ENCODE results near the gene DUSP6. TPM values are rescaled to one million over a fixed set of nuclear protein-coding genes. Genes with fewer than 3 reads are reported as not detected.

Gene DUSP6
- total and polyA plus RNA-seq, 2 donors (not counting 1 experiment from before 2014, with no cell fraction given) = 3.2 to 42.2 TPM

GRCh38 chr12:89306827-89307473 lies 45.4 kb downstream of the DUSP6 start:
- Histone ChIP-seq H3K4me2 (replicated peaks; ENCODE audit: low read depth, low read length, poor library complexity, severe bottlenecking) (no peak overlapping the region), H3K27ac (ENCODE audit: low read length in 2 of 2) (no peak overlapping the region), H4K20me1 (ENCODE audit: control insufficient read depth, insufficient read depth, low read length, poor library complexity, severe bottlenecking) (no peaks in the 10 kb centered on the region), H3K79me2 (ENCODE audit: control insufficient read depth, insufficient read depth, low read length) (no peaks in the 10 kb centered on the region), H3K4me1 (ENCODE audit: control insufficient read depth in 2 of 2, insufficient read depth in 2 of 2, low read length in 2 of 2) (no peaks in the 10 kb centered on the region), H3K4me3 (ENCODE audit: control extremely low read depth in 1 of 5, extremely low read depth in 1 of 5, insufficient read depth in 1 of 5, low read depth in 2 of 5, low read length in 4 of 5) (no peak overlapping the region), H3K9ac (ENCODE audit: low read length) (no peak overlapping the region), H2AFZ (ENCODE audit: insufficient read depth, low read depth, low read length, poor library complexity, severe bottlenecking) (no peak overlapping the region), H3K27me3 (replicated peaks in 1 of 4; ENCODE audit: control extremely low read depth in 1 of 4, control insufficient read depth in 3 of 4, insufficient read depth in 4 of 4, low read length in 3 of 4) (no peaks in the 10 kb centered on the region), H3K36me3 (replicated peaks in 1 of 2; ENCODE audit: control extremely low read depth in 1 of 2, control insufficient read depth in 1 of 2, extremely low read depth in 1 of 2, insufficient read depth in 2 of 2, low read length in 1 of 2) (no peaks in the 10 kb centered on the region), H3K9me3 (ENCODE audit: control extremely low read depth in 1 of 3, control insufficient read depth in 2 of 3, insufficient read depth in 1 of 3, low read length in 2 of 3) (no peaks in the 10 kb centered on the region)
- TF ChIP-seq EZH2 (IDR thresholded peaks at IDR 0.05; ENCODE audit: borderline replicate concordance, insufficient read depth, low read depth, low read length, poor library complexity, severe bottlenecking) (no peak), CTCF (IDR thresholded peaks at IDR 0.05) (no peak)
- ChIA-PET CTCF (no interaction called here), POLR2A (no interaction called here)
- WGBS (ENCODE audit: insufficient coverage) = 71% methylated on average over 3 of the region's 5 CpGs
- Mint-ChIP-seq H3K4me3 (no peak overlapping the region), H3K9me3 (ENCODE audit: insufficient read depth) (no peaks in the 10 kb centered on the region), H3K4me1 (peaks cover 1% of the 10 kb centered on the region), H3K27ac (no peak overlapping the region), H3K27me3 (peaks cover 5% of the 10 kb centered on the region)
- DNase-seq (no peak), ATAC-seq (ENCODE audit: low read depth) (no peak)
- intact Hi-C loops (cut with micrococcal nuclease) = no loop called here

- H3K79me2 ChIP-seq (ENCODE audit: control insufficient read depth, insufficient read depth, low read length) = no peaks in the 10 kb centered on the region
- no peaks in the 10 kb centered on the region for H4K20me1 ChIP-seq (ENCODE audit: control insufficient read depth, insufficient read depth, low read length, poor library complexity, severe bottlenecking)
- H3K4me3 ChIP-seq (ENCODE audit: control extremely low read depth in 1 of 5, extremely low read depth in 1 of 5, insufficient read depth in 1 of 5, low read depth in 2 of 5, low read length in 4 of 5) = no peak overlapping the region
- no peak for TF ChIP-seq EZH2 (IDR thresholded peaks at IDR 0.05; ENCODE audit: borderline replicate concordance, insufficient read depth, low read depth, low read length, poor library complexity, severe bottlenecking)
- no peak for TF ChIP-seq CTCF (IDR thresholded peaks at IDR 0.05)
- H3K27me3 ChIP-seq (replicated peaks in 1 of 4; ENCODE audit: control extremely low read depth in 1 of 4, control insufficient read depth in 3 of 4, insufficient read depth in 4 of 4, low read length in 3 of 4) = no peaks in the 10 kb centered on the region
- ChIA-PET CTCF (no interaction called here), POLR2A (no interaction called here)
- H3K4me1 ChIP-seq (ENCODE audit: control insufficient read depth in 2 of 2, insufficient read depth in 2 of 2, low read length in 2 of 2) = no peaks in the 10 kb centered on the region
- Mint-ChIP-seq H3K27me3 (peaks cover 5% of the 10 kb centered on the region), H3K27ac (no peak overlapping the region), H3K4me1 (peaks cover 1% of the 10 kb centered on the region), H3K4me3 (no peak overlapping the region), H3K9me3 (ENCODE audit: insufficient read depth) (no peaks in the 10 kb centered on the region)
- no peak overlapping the region for H2AFZ ChIP-seq (ENCODE audit: insufficient read depth, low read depth, low read length, poor library complexity, severe bottlenecking)
- H3K36me3 ChIP-seq (replicated peaks in 1 of 2; ENCODE audit: control extremely low read depth in 1 of 2, control insufficient read depth in 1 of 2, extremely low read depth in 1 of 2, insufficient read depth in 2 of 2, low read length in 1 of 2) = no peaks in the 10 kb centered on the region
- no CpG with 5 or more reads among the region's 1 CpG for WGBS (ENCODE audit: insufficient coverage)
- DNase-seq = no peak
- H3K27ac ChIP-seq (ENCODE audit: low read length in 2 of 2) = no peak overlapping the region
- intact Hi-C loops (cut with micrococcal nuclease) = no loop called here
- H3K9me3 ChIP-seq (ENCODE audit: control extremely low read depth in 1 of 3, control insufficient read depth in 2 of 3, insufficient read depth in 1 of 3, low read length in 2 of 3) = no peaks in the 10 kb centered on the region
- no peak overlapping the region for H3K9ac ChIP-seq (ENCODE audit: low read length)
- no peak overlapping the region for H3K4me2 ChIP-seq (replicated peaks; ENCODE audit: low read depth, low read length, poor library complexity, severe bottlenecking)
- no peak for ATAC-seq (ENCODE audit: low read depth)
Observed at GRCh38 chr12:89305373-89305772, 46.9 kb downstream of the DUSP6 start.
